Gastroesophageal sphincter (tissue), 4 donors: Measurements from ENCODE around the gene FANCL. TPM values are rescaled to one million over a fixed set of nuclear protein-coding genes. Genes with fewer than 3 reads are reported as not detected.

Experiments
- ATAC-seq: fragments of 150-250 bp; one replicate; pipeline ENCODE4 v1.9.1; 2016; ENCODE audit warnings: mild to moderate bottlenecking, moderate library complexity
- H3K27ac ChIP-seq, 4 donors: fragments of 200-600 bp; sonication (generic) in 3 of 4; 1 replicate in 3 of 4; 2 replicates in 1 of 4; pipeline ENCODE4 v1.5.1; 2016 to 2019
- H3K27me3 ChIP-seq: fragments of 200-600 bp; sonication (generic); one replicate; pipeline ENCODE4 v1.5.1; 2019
- H3K36me3 ChIP-seq, 2 donors: fragments of 200-600 bp; sonication (generic); one replicate each; pipeline ENCODE4 v1.5.1; 2019; ENCODE audit warnings: control low read depth in 1 of 2
- H3K4me1 ChIP-seq, 3 donors: fragments of 200-600 bp; sonication (generic); 1 replicate in 2 of 3; 2 replicates in 1 of 3; pipeline ENCODE4 v1.5.1; 2016 to 2019; ENCODE audit warnings: control low read depth in 2 of 3
- H3K4me3 ChIP-seq, 2 donors: fragments of 200-600 bp; sonication (generic); one replicate each; pipeline ENCODE4 v1.5.1; 2019; ENCODE audit warnings: mild to moderate bottlenecking in 1 of 2, moderate library complexity in 1 of 2
- H3K9me3 ChIP-seq, 3 donors: fragments of 200-600 bp; sonication (generic); one replicate each; pipeline ENCODE4 v1.5.1; 2017 to 2019; ENCODE audit warnings: control low read depth in 2 of 3
- CTCF ChIP-seq, 4 experiments: fragments of 200-600 bp in 2 of 4; fragments of 450-650 bp in 2 of 4; sonication (generic) in 1 of 4; IDR thresholded peaks; one replicate each; pipeline ENCODE4 v1.5.1; 2017 to 2019; ENCODE audit warnings: antibody characterized with exemption in 4 of 4, mild to moderate bottlenecking in 2 of 4, moderate library complexity in 2 of 4
- EP300 ChIP-seq: sonication (generic); formaldehyde crosslinking; IDR thresholded peaks from one replicate; pipeline ENCODE4 v1.6.1; 2017; ENCODE audit warnings: antibody characterized with exemption, mild to moderate bottlenecking
- POLR2A ChIP-seq, 2 donors: fragments of 450-650 bp; IDR thresholded peaks; one replicate each; pipeline ENCODE4 v1.6.1; 2017; ENCODE audit warnings: antibody characterized with exemption in 2 of 2, mild to moderate bottlenecking in 2 of 2, moderate library complexity in 1 of 2
- POLR2AphosphoS5 ChIP-seq: sonication (generic); formaldehyde crosslinking; IDR thresholded peaks from one replicate; pipeline ENCODE4 v1.6.1; 2017; ENCODE audit warnings: antibody characterized with exemption
- WGBS, 2 donors: methylation state at CpG; one replicate each; pipeline ENCODE4 v1.1.5; 2018; ENCODE audit warnings: low coverage in 1 of 2; 5-methylcytosine and 5-hydroxymethylcytosine counted together
- total RNA-seq, 4 donors: library from RNA; depleted of rRNA; stranded (reverse); fragments of >200 nt; gene quantifications; one replicate each; pipeline ENCODE4 v1.1.0, GENCODE V29; 2016

FANCL gene
- total RNA-seq, 4 donors from 2014 or later, result 8.2 to 22.5 (median 15.3) TPM

- H3K4me1 ChIP-seq, result no peaks in the 10 kb centered on the region
- H3K27me3 ChIP-seq, result no peaks in the 10 kb centered on the region
- TF ChIP-seq CTCF (IDR thresholded peaks at IDR 0.05) (no peak), EP300 (no peak), POLR2AphosphoS5 (no peak), POLR2A (IDR thresholded peaks at IDR 0.05) (no peak)
- WGBS, 2 donors, result 75 to 78% methylated on average over 5 to 6 of the region's 6 CpGs
- no peaks in the 10 kb centered on the region for H3K36me3 ChIP-seq
- H3K9me3 ChIP-seq, result no peaks in the 10 kb centered on the region
- no peak overlapping the region for H3K4me3 ChIP-seq
- ATAC-seq, result no peak
- H3K27ac ChIP-seq, result no peak overlapping the region
Measured at GRCh38 chr2:58204195-58204959, 36.7 kb downstream of the FANCL start.

- H3K4me3 ChIP-seq, result no peak overlapping the region
- H3K4me1 ChIP-seq, result no peaks in the 10 kb centered on the region
- no peak for ATAC-seq
- no peaks in the 10 kb centered on the region for H3K27me3 ChIP-seq
- no peaks in the 10 kb centered on the region for H3K9me3 ChIP-seq
- peaks cover 0 to 8% of the 10 kb centered on the region in 2 donors for H3K36me3 ChIP-seq
- no peak overlapping the region for H3K27ac ChIP-seq
- no peak for TF ChIP-seq CTCF (IDR thresholded peaks at IDR 0.05)
- no peak for TF ChIP-seq POLR2AphosphoS5
Measured at GRCh38 chr2:58203018-58203417, 38.1 kb downstream of the FANCL start.

GRCh38 chr2:58202404-58202803 is 38.7 kb downstream of the FANCL start:
- 83 to 100% methylated on average over 1 of the region's 1 CpG for WGBS, 2 donors
- TF ChIP-seq POLR2AphosphoS5 (no peak), POLR2A (IDR thresholded peaks at IDR 0.05) (no peak), CTCF (IDR thresholded peaks at IDR 0.05) (no peak), EP300 (no peak)

GRCh38 chr2:58197894-58198293 is 43.2 kb downstream of the FANCL start:
- TF ChIP-seq CTCF (IDR thresholded peaks at IDR 0.05) (no peak), POLR2AphosphoS5 (no peak), POLR2A (IDR thresholded peaks at IDR 0.05) (no peak), EP300 (no peak)
- Histone ChIP-seq H3K36me3 (peaks cover 0 to 12% of the 10 kb centered on the region in 2 donors), H3K4me3 (no peak overlapping the region), H3K27ac (no peak overlapping the region), H3K9me3 (no peaks in the 10 kb centered on the region), H3K4me1 (no peaks in the 10 kb centered on the region), H3K27me3 (no peaks in the 10 kb centered on the region)
- 96 to 100% methylated on average over 2 of the region's 2 CpGs for WGBS, 2 donors
- no peak for ATAC-seq

More at GRCh38 chr2:58202404-58202803, 38.7 kb downstream of the FANCL start:
- H3K9me3 ChIP-seq, result no peaks in the 10 kb centered on the region
- H3K36me3 ChIP-seq, result peaks cover 0 to 12% of the 10 kb centered on the region in 2 donors
- no peaks in the 10 kb centered on the region for H3K4me1 ChIP-seq
- ATAC-seq, result no peak
- no peaks in the 10 kb centered on the region for H3K27me3 ChIP-seq
- H3K27ac ChIP-seq, result no peak overlapping the region
- H3K4me3 ChIP-seq, result no peak overlapping the region

- Histone ChIP-seq H3K36me3 (peaks cover 0 to 12% of the 10 kb centered on the region in 2 donors), H3K9me3 (no peaks in the 10 kb centered on the region), H3K27me3 (no peaks in the 10 kb centered on the region), H3K4me1 (no peaks in the 10 kb centered on the region), H3K27ac (no peak overlapping the region), H3K4me3 (no peak overlapping the region)
- no peak for ATAC-seq
- WGBS, 2 donors, result 95 to 100% methylated on average over 1 of the region's 1 CpG
- TF ChIP-seq CTCF (IDR thresholded peaks at IDR 0.05) (no peak), EP300 (no peak), POLR2AphosphoS5 (no peak), POLR2A (IDR thresholded peaks at IDR 0.05) (no peak)
Measured at GRCh38 chr2:58195662-58196061, 45.5 kb downstream of the FANCL start.
